Activated T-cell treated with anti-CD3 and anti-CD28 coated beads, Interleukin-2, amount 50 U/mL, for 4 hours (primary cell): ENCODE data around the gene APRT. TPM values are rescaled to one million over a fixed set of nuclear protein-coding genes. Genes with fewer than 3 reads are reported as not detected.

Experiments
- ATAC-seq, 2 donors: fragments of 200-7000 bp; cut with Tn5 transposase; one replicate each; pipeline ENCODE4 v1.10.0; 2021
- DNase-seq: peaks from one replicate; pipeline ENCODE4 v3.0.0-alpha.2; 2020
- H3K27me3 Mint-ChIP-seq: one replicate; pipeline ENCODE4 v1.8.0; 2021; ENCODE audit warnings: low read depth, mixed read lengths
- H3K36me3 Mint-ChIP-seq: one replicate; pipeline ENCODE4 v1.8.0; 2022; ENCODE audit warnings: mixed read lengths; ENCODE audit not compliant: insufficient read depth
- H3K4me1 Mint-ChIP-seq: one replicate; pipeline ENCODE4 v1.8.0; 2021; ENCODE audit warnings: low read depth, mixed read lengths
- H3K4me3 Mint-ChIP-seq: one replicate; pipeline ENCODE4 v1.8.0; 2021; ENCODE audit warnings: mild to moderate bottlenecking, moderate library complexity, mixed read lengths
- H3K9me3 Mint-ChIP-seq: one replicate; pipeline ENCODE4 v1.8.0; 2021; ENCODE audit warnings: mixed read lengths
- total RNA-seq, 3 donors: library from RNA; stranded (reverse); gene quantifications; one replicate each; pipeline ENCODE4 v1.2.1, GENCODE V29; 2021

APRT gene
- total RNA-seq, 3 donors from 2014 or later = 534 to 566 (median 566) TPM

- H3K9me3 Mint-ChIP-seq = no peaks in the 10 kb centered on the region
- no peak for DNase-seq
- no peak overlapping the region for H3K4me3 Mint-ChIP-seq
- H3K4me1 Mint-ChIP-seq = no peaks in the 10 kb centered on the region
- H3K27me3 Mint-ChIP-seq = no peaks in the 10 kb centered on the region
- H3K36me3 Mint-ChIP-seq = peaks cover 3% of the 10 kb centered on the region
- ATAC-seq = no peak
Measured at GRCh38 chr16:88821168-88821850, 9.6 kb upstream of the APRT start.

GRCh38 chr16:88820385-88821025 lies 8.8 kb upstream of the APRT start:
- no peaks in the 10 kb centered on the region for H3K4me1 Mint-ChIP-seq
- ATAC-seq (no peak), DNase-seq (no peak)
- no peaks in the 10 kb centered on the region for H3K27me3 Mint-ChIP-seq
- H3K4me3 Mint-ChIP-seq = no peak overlapping the region
- peaks cover 3% of the 10 kb centered on the region for H3K36me3 Mint-ChIP-seq
- H3K9me3 Mint-ChIP-seq = no peaks in the 10 kb centered on the region

- ATAC-seq (no peak), DNase-seq (no peak)
- H3K4me3 Mint-ChIP-seq = no peak overlapping the region
- H3K4me1 Mint-ChIP-seq = no peaks in the 10 kb centered on the region
- peaks cover 3% of the 10 kb centered on the region for H3K36me3 Mint-ChIP-seq
- H3K9me3 Mint-ChIP-seq = no peaks in the 10 kb centered on the region
- no peaks in the 10 kb centered on the region for H3K27me3 Mint-ChIP-seq
Measured at GRCh38 chr16:88819126-88819525, 7.4 kb upstream of the APRT start.

GRCh38 chr16:88818575-88818874 lies 6.8 kb upstream of the APRT start:
- Mint-ChIP-seq H3K4me1 (no peaks in the 10 kb centered on the region), H3K36me3 (peaks cover 3% of the 10 kb centered on the region), H3K4me3 (no peak overlapping the region), H3K27me3 (no peaks in the 10 kb centered on the region), H3K9me3 (no peaks in the 10 kb centered on the region)
- DNase-seq (no peak), ATAC-seq (no peak)

- DNase-seq = no peak
- H3K4me3 Mint-ChIP-seq = no peak overlapping the region
- H3K36me3 Mint-ChIP-seq = peaks cover 3% of the 10 kb centered on the region
- no peaks in the 10 kb centered on the region for H3K4me1 Mint-ChIP-seq
- H3K27me3 Mint-ChIP-seq = no peaks in the 10 kb centered on the region
- H3K9me3 Mint-ChIP-seq = no peaks in the 10 kb centered on the region
- no peak for ATAC-seq
Measured at GRCh38 chr16:88817785-88818574, 6.3 kb upstream of the APRT start.

- no peaks in the 10 kb centered on the region for H3K9me3 Mint-ChIP-seq
- H3K36me3 Mint-ChIP-seq = no peaks in the 10 kb centered on the region
- H3K4me1 Mint-ChIP-seq = no peaks in the 10 kb centered on the region
- no peak for ATAC-seq
- DNase-seq = no peak
- H3K27me3 Mint-ChIP-seq = no peaks in the 10 kb centered on the region
- no peak overlapping the region for H3K4me3 Mint-ChIP-seq
Measured at GRCh38 chr16:88816736-88817535, 5.2 kb upstream of the APRT start.

- Mint-ChIP-seq H3K4me3 (no peak overlapping the region), H3K36me3 (no peaks in the 10 kb centered on the region), H3K4me1 (no peaks in the 10 kb centered on the region), H3K27me3 (no peaks in the 10 kb centered on the region), H3K9me3 (no peaks in the 10 kb centered on the region)
- DNase-seq = peak; percentile 51
- ATAC-seq = peak in 1 of 2 donors; percentile 13
Measured at GRCh38 chr16:88815901-88816589, 4.3 kb upstream of the APRT start.

GRCh38 chr16:88815227-88815626 lies 3.5 kb upstream of the APRT start:
- no peaks in the 10 kb centered on the region for H3K9me3 Mint-ChIP-seq
- DNase-seq (no peak), ATAC-seq (no peak)
- H3K36me3 Mint-ChIP-seq = peaks cover 1% of the 10 kb centered on the region
- H3K4me3 Mint-ChIP-seq = no peak overlapping the region
- H3K27me3 Mint-ChIP-seq = no peaks in the 10 kb centered on the region
- H3K4me1 Mint-ChIP-seq = peaks cover 3% of the 10 kb centered on the region

- DNase-seq (no peak), ATAC-seq (no peak)
- no peaks in the 10 kb centered on the region for H3K27me3 Mint-ChIP-seq
- H3K4me3 Mint-ChIP-seq = no peak overlapping the region
- H3K4me1 Mint-ChIP-seq = peaks cover 7% of the 10 kb centered on the region
- H3K9me3 Mint-ChIP-seq = no peaks in the 10 kb centered on the region
- H3K36me3 Mint-ChIP-seq = peaks cover 7% of the 10 kb centered on the region
Measured at GRCh38 chr16:88814144-88814502, 2.4 kb upstream of the APRT start.

- Mint-ChIP-seq H3K36me3 (peaks cover 7% of the 10 kb centered on the region), H3K9me3 (no peaks in the 10 kb centered on the region), H3K4me1 (peaks cover 7% of the 10 kb centered on the region), H3K27me3 (no peaks in the 10 kb centered on the region), H3K4me3 (no peak overlapping the region)
- no peak for ATAC-seq
- no peak for DNase-seq
Measured at GRCh38 chr16:88813269-88814143, 1.8 kb upstream of the APRT start.

- DNase-seq (no peak), ATAC-seq (no peak)
- Mint-ChIP-seq H3K4me1 (peaks cover 7% of the 10 kb centered on the region), H3K9me3 (no peaks in the 10 kb centered on the region), H3K4me3 (peak overlapping the region; percentile 78), H3K27me3 (no peaks in the 10 kb centered on the region), H3K36me3 (peaks cover 7% of the 10 kb centered on the region)
Measured at GRCh38 chr16:88812513-88813268, 963 bp upstream of the APRT start.

GRCh38 chr16:88810912-88811768 lies 588 bp downstream of the APRT start:
- Mint-ChIP-seq H3K4me1 (peaks cover 7% of the 10 kb centered on the region), H3K9me3 (no peaks in the 10 kb centered on the region), H3K27me3 (no peaks in the 10 kb centered on the region), H3K36me3 (peaks cover 7% of the 10 kb centered on the region), H3K4me3 (peak overlapping the region; percentile 89)
- DNase-seq (peak; percentile 60), ATAC-seq (peak; percentile 62)
